Smooth muscle cell (in vitro differentiated cells): ENCODE measurements around the gene CUBN. TPM values are rescaled to one million over a fixed set of nuclear protein-coding genes. Genes with fewer than 3 reads are reported as not detected.

ENCODE experiments used
- DNase-seq: peaks from one replicate; lab custom pipeline; 2025; ENCODE audit not compliant: unreplicated experiment; lab: John Stamatoyannopoulos, UW
- H2AFZ ChIP-seq: fragments of 200-600 bp; sonication (generic); 2 replicates; pipeline ENCODE4 v1.6.0; 2016; ENCODE audit warnings: antibody characterized with exemption, low read depth, mild to moderate bottlenecking
- H3F3A ChIP-seq: fragments of 200-600 bp; sonication (generic); 2 replicates; pipeline ENCODE4 v1.6.0; 2017; ENCODE audit warnings: antibody characterized with exemption, low read depth
- H3K27ac ChIP-seq: fragments of 200-600 bp; sonication (generic); 2 replicates; pipeline ENCODE4 v1.5.1; 2016; ENCODE audit warnings: low read depth, mild to moderate bottlenecking
- H3K27me3 ChIP-seq: fragments of 200-600 bp; sonication (generic); 2 replicates; pipeline ENCODE4 v1.6.1; 2016; ENCODE audit warnings: low read depth, mild to moderate bottlenecking
- H3K36me3 ChIP-seq: fragments of 200-600 bp; sonication (generic); 2 replicates; pipeline ENCODE4 v1.5.1; 2016; ENCODE audit warnings: low read depth
- H3K4me1 ChIP-seq: fragments of 200-600 bp; sonication (generic); 2 replicates; pipeline ENCODE4 v1.5.1; 2016; ENCODE audit warnings: low read depth
- H3K4me2 ChIP-seq: fragments of 200-600 bp; sonication (generic); 2 replicates; pipeline ENCODE4 v1.6.0; 2016; ENCODE audit warnings: mild to moderate bottlenecking
- H3K4me3 ChIP-seq: fragments of 200-600 bp; sonication (generic); 2 replicates; pipeline ENCODE4 v1.5.1; 2016; ENCODE audit warnings: mild to moderate bottlenecking
- H3K79me2 ChIP-seq: fragments of 200-600 bp; sonication (generic); 2 replicates; pipeline ENCODE4 v1.6.0; 2016; ENCODE audit warnings: low read depth, mild to moderate bottlenecking
- H3K9ac ChIP-seq: fragments of 200-600 bp; sonication (generic); 2 replicates; pipeline ENCODE4 v1.6.0; 2016; ENCODE audit warnings: low read depth
- H3K9me3 ChIP-seq: fragments of 200-600 bp; sonication (generic); replicated peaks from 2 replicates; pipeline ENCODE4 v1.5.1; 2016; ENCODE audit warnings: low read depth
- H4K20me1 ChIP-seq: fragments of 200-600 bp; sonication (generic); 2 replicates; pipeline ENCODE4 v1.6.0; 2016; ENCODE audit warnings: low read depth
- CTCF ChIP-seq: fragments of 200-600 bp; sonication (generic); IDR thresholded peaks from 2 replicates; pipeline ENCODE4 v1.5.1; 2017; ENCODE audit warnings: borderline replicate concordance, mild to moderate bottlenecking, antibody characterized with exemption; ENCODE audit not compliant: insufficient read depth, poor library complexity, severe bottlenecking
- WGBS: methylation state at CpG from one replicate; pipeline ENCODE4 v1.1.7; 2016; ENCODE audit warnings: low lambda C conversion rate; 5-methylcytosine and 5-hydroxymethylcytosine counted together
- polyA plus RNA-seq: library from polyadenylated mRNA; unstranded; fragments of >200 nt; fragmentation: Nextera tagmentation; extraction: Ambion mirVana; gene quantifications from 2 replicates; pipeline ENCODE4 v1.2.1, GENCODE V29; 2016
- total RNA-seq: library from RNA; depleted of rRNA; stranded (reverse); fragments of >200 nt; gene quantifications from 2 replicates; pipeline ENCODE4 v1.2.3, GENCODE V29; 2014

The CUBN gene
- total and polyA plus RNA-seq, 2 experiments from 2014 or later = 0.62 to 4.7 TPM

- Histone ChIP-seq H3K4me3 (no peak overlapping the region), H3K27me3 (no peaks in the 10 kb centered on the region), H3F3A (peaks cover 44% of the 10 kb centered on the region), H3K27ac (peak overlapping the region; percentile 99), H3K4me2 (peak overlapping the region; percentile 69), H3K9me3 (no peaks in the 10 kb centered on the region), H3K36me3 (no peaks in the 10 kb centered on the region), H3K9ac (peak overlapping the region; percentile 94), H3K4me1 (peaks cover 51% of the 10 kb centered on the region), H3K79me2 (no peaks in the 10 kb centered on the region), H2AFZ (no peak overlapping the region), H4K20me1 (no peaks in the 10 kb centered on the region)
- no peak for TF ChIP-seq CTCF
- WGBS = 23% methylated on average over 13 of the region's 13 CpGs
- no peak for DNase-seq
Measured at GRCh38 chr10:17023386-17024298, 106.0 kb downstream of the CUBN start.

- no peak for DNase-seq
- Histone ChIP-seq H3K27ac (peak overlapping the region; percentile 99), H3K36me3 (no peaks in the 10 kb centered on the region), H4K20me1 (no peaks in the 10 kb centered on the region), H3K27me3 (no peaks in the 10 kb centered on the region), H3K79me2 (no peaks in the 10 kb centered on the region), H3K4me2 (peak overlapping the region; percentile 56), H3F3A (peaks cover 44% of the 10 kb centered on the region), H3K4me1 (peaks cover 51% of the 10 kb centered on the region), H3K4me3 (no peak overlapping the region), H3K9ac (peak overlapping the region; percentile 94), H3K9me3 (no peaks in the 10 kb centered on the region), H2AFZ (no peak overlapping the region)
- 47% methylated on average over 6 of the region's 6 CpGs for WGBS
- no peak for TF ChIP-seq CTCF
Measured at GRCh38 chr10:17022896-17023295, 106.7 kb downstream of the CUBN start.

DNA sequence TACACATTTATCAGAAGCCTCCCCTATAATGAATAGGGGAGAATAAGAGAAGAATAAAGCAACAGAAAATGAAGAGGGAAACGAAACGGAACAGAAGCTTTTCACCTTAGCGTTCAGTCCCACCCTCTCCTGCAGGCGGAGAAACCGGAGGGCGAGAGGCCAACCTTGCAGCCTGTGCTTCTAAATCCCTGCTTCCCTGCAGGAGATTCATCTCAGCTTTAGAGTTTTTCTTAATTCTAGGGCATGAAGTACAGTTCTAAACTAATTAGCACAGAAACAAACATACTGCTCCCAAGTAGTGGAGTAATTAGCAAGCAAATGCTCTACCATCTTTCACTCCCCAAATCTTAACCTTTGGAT lies 107.2 kb downstream of the CUBN start:
- H3K4me2 ChIP-seq = peak overlapping the region; percentile 56
- no peaks in the 10 kb centered on the region for H3K27me3 ChIP-seq
- H2AFZ ChIP-seq = no peak overlapping the region
- H3K79me2 ChIP-seq = no peaks in the 10 kb centered on the region
- H3K4me3 ChIP-seq = no peak overlapping the region
- H3K9me3 ChIP-seq = no peaks in the 10 kb centered on the region
- H3K9ac ChIP-seq = peak overlapping the region; percentile 94
- no peak for DNase-seq
- peak overlapping the region; percentile 99 for H3K27ac ChIP-seq
- H4K20me1 ChIP-seq = no peaks in the 10 kb centered on the region
- no peaks in the 10 kb centered on the region for H3K36me3 ChIP-seq
- TF ChIP-seq CTCF = no peak
- 24% methylated on average over 6 of the region's 6 CpGs for WGBS
- H3K4me1 ChIP-seq = peaks cover 51% of the 10 kb centered on the region
- H3F3A ChIP-seq = peaks cover 44% of the 10 kb centered on the region
